Sciatic nerve (tissue), 2 donors: ENCODE results near the gene CCS. TPM values are rescaled to one million over a fixed set of nuclear protein-coding genes. Genes with fewer than 3 reads are reported as not detected.
"Not testable (repeated sequence)": the region's sequence is repeated elsewhere in the genome, so short reads cannot be mapped to it uniquely, and the experiment has no call there.

Experiments
- ATAC-seq: fragments of 200-7000 bp; cut with Tn5 transposase; one replicate; pipeline ENCODE4 v1.9.1; 2020; ENCODE audit warnings: mild to moderate bottlenecking, moderate library complexity
- DNase-seq: peaks from one replicate; pipeline ENCODE4 v3.0.0-alpha.2; 2020; ENCODE audit warnings: low spot score
- intact Hi-C: fragments of 100-400 bp; cut with DNase I; formaldehyde crosslinking; loops from one replicate; pipeline ENCODE4 v1.14.2; 2022
- total RNA-seq: library from RNA; stranded (reverse); fragmentation: NEBNext Ultra II Directional; extraction: Animal tissue kit (Norgen Biotek cat#: 25700); gene quantifications from one replicate; pipeline ENCODE4 v1.2.1, GENCODE V29; 2021
- donor health status: DM: no; HTN: no; CAD: no.
- donor health status: DM: no; HTN: no; CAD: no.

Gene CCS
- total RNA-seq, 1 donor from 2014 or later: 48.8 TPM

DNA sequence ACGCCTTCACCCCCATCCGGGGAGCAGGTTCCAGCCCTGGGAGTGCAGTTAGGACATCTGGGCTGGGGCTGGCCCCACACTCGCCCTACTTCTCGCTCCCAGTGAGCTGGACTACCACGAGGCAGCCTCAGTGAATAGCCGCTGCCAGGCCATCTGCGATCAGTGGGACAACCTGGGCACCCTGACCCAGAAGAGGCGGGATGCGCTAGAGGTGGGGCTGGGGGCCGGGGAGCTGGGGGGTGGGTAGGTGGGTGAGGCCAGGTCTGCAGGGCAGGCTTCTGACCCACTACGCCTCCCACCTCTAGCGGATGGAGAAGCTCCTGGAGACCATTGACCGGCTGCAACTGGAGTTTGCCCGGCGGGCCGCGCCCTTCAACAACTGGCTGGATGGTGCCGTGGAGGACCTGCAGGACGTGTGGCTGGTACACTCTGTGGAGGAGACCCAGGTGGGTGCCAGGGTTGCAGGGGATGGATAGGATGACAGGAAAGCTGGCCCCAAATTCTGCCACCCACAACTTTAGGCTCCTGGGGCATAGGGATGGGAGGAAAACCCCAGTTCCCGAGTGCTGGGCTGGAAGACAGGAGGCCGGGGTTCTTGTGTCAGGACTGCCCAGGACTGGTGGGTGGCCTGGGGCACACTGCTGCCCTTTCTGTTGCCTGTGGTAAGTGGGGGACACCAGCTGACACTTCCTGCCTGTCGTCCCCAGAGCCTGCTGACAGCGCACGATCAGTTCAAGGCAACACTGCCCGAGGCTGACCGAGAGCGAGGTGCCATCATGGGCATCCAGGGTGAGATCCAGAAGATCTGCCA, 32.9 kb upstream of the CCS start:
- intact Hi-C loops: no loop called here
- DNase-seq (no peak), ATAC-seq (peak; percentile 33)

DNA sequence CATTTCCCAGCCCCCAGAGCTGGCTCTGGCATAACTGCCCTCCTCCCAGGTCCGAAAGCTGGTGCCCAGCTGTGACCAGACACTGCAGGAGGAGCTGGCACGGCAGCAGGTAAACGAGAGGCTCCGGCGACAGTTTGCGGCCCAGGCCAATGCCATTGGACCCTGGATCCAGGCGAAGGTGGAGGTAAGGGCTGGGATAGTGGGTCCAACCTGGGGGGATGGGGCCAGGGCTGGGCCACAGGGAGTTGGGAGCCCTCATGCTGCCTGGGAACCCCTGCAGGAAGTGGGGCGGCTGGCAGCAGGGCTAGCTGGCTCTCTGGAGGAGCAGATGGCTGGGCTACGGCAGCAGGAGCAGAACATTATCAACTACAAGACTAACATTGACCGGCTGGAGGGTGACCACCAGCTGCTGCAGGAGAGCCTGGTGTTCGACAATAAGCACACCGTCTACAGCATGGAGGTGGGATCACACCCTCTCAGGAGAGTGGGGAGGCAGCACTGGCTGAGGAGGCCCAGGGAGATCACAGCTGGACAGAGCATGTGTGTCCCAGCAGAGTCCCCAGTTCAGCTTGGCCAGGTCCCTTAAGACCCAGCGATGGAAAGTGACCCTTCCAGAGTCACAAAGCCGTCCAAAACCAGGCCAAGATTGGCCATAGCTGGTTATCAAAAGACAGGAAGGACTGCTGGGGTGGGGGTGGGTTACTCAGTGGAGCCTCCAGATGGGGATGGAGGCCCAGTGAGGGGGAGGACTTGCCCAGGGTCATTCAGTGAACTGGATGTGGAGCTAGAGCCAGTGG, 31.6 kb upstream of the CCS start:
- intact Hi-C loops: no loop called here
- ATAC-seq (no peak), DNase-seq (no peak)

DNA sequence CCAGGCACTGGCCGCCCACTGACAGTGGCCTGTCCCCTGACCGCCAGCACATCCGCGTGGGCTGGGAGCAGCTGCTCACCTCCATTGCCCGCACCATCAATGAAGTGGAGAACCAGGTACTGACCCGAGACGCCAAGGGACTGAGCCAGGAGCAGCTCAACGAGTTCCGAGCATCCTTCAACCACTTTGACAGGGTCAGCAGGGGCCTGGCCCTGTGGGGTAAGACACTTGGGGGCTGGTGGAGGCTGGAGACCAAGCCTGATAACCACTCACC, 31.1 kb upstream of the CCS start:
- DNase-seq: no peak
- no peak for ATAC-seq
- intact Hi-C loops: no loop called here

DNA sequence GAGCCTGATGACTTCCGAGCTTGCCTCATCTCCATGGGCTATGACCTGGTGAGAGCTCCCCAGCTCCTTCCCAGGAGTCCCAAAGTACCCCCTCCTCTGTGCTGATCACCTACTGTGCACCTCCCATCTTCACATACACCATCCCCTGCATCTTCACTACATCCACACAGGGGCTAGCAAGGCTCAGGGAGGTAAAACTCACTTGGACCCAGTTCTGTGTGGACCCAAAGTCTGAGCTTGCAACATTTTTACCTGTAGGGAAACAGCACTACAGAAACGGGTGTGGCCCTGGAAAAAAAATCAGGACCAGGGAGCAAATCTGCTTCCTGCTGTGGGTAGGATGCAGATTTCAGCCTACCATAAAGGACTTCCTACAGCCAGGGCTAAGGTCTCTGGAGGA, 30.7 kb upstream of the CCS start:
- intact Hi-C loops: no loop called here
- DNase-seq: no peak
- no peak for ATAC-seq

DNA sequence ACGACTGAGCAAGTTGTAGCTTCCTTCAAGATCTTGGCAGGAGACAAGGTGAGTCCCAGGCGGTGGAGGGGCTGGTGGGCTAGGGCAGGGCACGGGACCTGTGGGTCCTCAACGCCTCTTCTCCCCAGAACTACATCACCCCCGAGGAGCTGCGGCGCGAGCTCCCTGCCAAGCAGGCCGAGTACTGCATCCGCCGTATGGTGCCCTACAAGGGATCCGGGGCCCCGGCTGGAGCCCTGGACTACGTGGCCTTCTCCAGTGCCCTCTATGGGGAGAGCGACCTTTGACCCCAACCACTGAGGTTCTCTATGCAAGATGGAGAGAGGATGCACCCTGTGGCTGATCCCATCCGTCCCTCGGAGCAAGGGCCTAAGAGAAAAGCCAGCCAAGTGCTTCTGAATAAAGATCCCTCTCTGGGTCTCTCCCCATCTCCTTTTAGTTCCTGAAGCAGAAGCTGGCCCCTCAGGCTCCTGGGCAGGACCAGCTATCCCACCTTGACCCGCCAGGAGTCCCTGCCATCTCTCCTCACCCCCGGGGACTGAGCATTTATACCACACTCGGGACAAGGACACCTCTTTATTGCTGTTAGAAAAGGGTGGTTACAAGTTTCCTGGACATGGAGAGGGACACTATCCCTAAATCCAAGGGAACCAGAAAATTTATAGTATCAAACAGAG, 29.9 kb upstream of the CCS start:
- intact Hi-C loops: no loop called here
- no peak for DNase-seq
- no peak for ATAC-seq

DNA sequence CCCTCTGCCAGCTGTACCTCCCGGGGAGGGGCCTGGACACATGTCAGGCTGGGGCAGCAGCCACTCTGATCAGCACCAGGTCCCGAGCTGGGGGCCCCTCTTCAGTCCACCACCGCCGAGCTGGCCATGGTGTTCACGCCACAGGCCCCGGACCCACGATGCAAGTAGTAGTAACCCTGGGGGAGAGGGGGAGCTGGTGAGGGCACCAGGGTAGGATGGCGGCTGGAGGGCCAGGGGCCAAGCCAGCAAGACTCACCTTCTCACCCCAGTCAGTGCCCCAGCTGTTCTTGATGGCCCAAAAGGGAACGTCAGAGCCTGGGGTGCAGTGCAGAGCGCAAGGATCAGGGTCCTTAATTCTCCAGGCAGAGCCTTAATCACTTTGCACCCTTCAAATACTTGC, 29.2 kb upstream of the CCS start:
- no peak for ATAC-seq
- intact Hi-C loops: no loop called here
- no peak for DNase-seq

DNA sequence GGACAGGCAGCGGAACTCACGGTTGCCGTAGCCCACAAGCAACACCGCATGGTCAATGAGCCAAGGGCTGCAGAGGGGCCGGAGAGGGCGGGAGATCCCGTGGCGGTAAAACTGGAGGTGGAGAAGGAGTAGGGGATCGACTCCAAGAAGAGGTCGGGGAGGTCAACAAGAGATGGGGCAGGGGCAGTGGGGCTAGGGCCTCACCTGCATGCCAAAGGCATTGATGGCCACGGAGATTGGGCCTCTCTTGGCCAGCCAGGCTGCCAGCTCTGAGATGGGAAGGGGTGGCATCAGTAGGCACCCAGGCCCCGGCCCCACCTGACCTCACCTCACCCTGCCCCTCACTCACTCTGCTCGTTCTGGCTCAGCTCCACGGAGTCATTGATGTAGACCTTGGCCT, 28.4 kb upstream of the CCS start:
- DNase-seq (no peak), ATAC-seq (no peak)
- intact Hi-C loops: no loop called here

DNA sequence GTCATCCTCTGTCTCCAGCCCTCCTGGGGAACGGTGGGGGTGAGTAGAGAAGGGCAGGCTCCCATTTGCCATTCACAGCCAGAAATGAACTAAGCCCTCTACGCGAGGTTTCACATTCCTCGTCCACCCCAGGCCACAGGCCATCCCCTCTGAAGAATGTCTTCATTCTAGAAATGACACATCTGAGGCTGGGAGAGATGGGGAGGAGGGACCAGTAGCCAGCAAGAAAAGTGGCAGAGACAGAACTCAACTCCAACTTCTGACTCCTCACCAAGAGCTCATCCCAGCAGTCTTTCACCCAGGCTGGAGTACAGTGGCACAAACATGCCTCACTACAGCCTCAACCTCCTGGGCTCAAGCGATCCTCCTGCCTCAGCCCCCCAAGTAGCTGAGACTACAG, 28.0 kb upstream of the CCS start:
- no peak for ATAC-seq
- intact Hi-C loops: no loop called here
- no peak for DNase-seq

DNA sequence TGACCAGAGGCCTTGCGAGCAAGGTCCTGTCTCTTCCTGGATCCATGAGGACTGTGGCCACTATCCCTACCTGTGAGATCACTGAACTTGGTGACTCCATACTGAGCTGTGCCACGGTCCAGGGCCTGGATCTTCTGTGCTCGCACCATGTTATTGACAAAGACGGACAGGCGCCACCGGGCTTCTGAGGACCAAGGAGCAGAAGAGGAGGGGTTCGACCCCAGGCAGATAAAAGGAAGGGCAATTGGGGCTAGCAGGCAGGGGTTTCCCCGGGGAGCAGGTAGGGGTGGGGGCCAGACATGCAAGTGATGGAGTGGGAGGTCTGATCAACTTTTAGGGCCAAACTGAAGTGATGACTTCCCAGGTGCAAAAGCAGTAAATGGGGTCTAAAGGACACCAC, 26.8 kb upstream of the CCS start:
- ATAC-seq (no peak), DNase-seq (no peak)
- intact Hi-C loops: no loop called here

DNA sequence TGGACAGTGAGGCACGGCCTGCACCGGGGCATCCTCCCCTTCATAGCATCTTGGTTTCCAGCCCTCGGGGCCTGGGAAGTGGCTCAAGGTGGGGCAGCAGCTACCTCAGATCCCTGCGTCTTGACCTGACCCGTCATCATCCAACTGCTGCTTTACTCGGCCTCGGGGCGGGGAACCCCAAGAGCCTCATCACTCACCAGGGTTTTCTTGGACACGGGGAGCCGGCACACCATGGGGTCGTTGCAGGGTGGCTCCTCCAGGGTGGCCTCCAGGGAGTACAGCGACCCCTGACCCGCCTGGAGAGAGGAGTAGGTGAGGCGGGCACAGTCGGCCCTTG, 25.2 kb upstream of the CCS start:
- DNase-seq (no peak), ATAC-seq (peak; percentile 3)
- intact Hi-C loops: no loop called here

DNA sequence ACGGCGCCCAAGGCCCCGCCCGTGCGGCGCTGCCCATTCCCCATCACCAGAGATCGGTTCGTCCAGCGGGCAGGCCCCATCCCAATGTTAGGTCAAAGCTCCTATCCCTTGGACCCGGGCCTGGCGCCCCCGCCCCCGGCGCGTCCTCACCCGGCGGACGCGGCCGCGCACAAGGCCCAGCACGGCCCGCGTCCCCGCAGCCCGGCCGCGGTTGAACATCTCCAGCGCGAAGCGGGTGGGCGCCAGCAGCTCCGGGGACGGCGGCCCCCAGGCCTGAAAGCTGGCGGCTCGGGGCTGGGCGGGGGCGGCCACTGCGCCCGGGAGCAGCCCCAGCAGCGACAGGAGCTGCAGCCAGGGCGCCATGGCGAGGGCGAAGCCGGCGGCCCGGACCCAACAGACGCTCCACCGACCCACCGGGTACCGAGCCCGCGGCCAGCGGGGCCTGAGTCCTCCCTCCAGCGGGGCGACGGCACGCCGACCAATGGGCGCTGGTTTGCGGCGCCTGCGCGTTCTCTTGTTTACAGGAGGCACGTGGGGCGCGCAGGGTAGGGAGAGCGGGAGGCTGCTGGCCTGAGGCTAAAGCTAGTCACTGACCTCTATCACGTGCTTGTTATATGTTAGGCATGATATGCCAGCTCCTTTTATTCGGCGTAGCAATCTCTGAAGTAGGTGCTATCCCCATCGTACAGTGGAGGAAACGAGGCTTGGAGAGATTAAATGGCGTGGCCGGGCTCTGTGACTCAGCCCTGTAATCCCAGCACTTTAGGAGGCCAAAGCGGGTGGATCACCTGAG, 24.7 kb upstream of the CCS start, which contains the start of gene CTSF:
Gene CTSF, minus strand, starts transcription at position 483 of the 793 bp plus-strand sequence. Its CDS starts 120 bp downstream, at position 363.
- intact Hi-C loops: no loop called here
- ATAC-seq: peak; percentile 98
- DNase-seq: peak; percentile 94

DNA sequence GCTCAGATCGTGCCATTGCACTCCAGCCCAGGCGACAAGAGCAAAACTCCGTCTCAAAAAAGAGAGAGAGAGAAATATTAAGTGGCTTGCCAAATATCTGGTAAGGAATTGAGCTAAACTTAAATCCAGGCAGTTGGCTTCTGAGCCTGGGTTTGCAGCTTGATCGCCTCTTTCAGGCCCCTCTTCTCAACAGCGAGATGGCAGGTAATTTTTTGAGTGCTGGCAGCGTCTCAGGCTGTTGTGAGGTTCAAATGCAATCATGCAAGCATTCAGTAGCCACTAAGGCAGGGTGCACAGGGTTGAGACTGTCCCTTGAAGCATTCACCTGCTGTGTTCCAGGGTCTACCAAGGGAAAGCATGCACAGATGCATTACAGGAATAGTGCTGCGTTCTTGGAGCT, 23.9 kb upstream of the CCS start:
- ATAC-seq (no peak), DNase-seq (no peak)
- intact Hi-C loops: no loop called here

DNA sequence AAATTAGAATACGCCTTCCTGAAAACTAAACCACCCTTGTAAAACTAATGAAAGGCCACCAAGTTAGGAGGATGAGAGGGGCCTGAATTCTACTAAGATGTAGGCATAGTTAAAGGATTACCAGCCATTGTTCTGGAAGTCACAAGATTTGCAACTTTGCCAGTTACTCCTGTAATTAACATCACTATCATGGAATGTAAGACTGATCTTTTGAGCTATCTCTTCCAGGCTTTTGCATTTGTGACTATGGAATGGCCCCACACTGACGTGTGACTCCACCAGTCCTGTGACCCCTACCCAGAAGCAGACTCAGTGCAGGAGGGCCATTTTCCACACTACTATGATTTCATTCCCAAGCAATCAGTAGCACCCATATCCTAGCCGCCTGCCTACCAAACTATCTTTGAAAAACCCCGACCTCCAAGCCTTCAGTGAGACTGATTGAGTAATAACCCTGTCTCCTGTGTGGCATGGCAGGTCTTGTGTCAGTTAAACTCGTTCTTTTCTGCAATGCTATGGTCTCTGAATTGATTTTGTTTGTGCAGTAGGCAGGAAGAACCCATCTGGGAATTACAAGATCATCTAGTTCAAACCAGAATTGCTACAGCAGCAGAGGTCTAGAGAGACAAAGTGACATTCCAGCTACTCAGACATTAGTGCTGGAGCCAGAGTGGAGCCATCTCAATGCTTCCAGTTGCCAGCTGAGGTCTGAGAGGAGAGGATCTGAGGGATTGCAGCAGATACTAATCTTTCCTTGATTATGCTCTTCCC, 22.7 kb upstream of the CCS start:
- DNase-seq (no peak), ATAC-seq (no peak)
- intact Hi-C loops: no loop called here

DNA sequence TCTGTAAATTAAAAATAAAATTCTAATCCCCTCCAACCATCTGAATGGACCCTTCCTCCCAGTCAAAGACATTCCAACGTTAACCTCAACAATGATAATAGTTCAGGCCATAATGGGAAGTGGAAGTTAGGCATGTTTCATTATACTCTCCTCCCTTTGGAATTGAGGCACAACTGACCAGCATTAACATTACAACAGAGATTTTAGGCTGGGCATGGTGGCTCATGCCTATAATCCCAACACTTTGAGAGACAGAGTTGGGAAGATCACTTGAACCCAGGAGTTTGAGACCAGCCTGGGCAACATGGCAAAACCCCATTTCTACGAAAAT, 22.2 kb upstream of the CCS start:
- ATAC-seq: no peak
- intact Hi-C loops: no loop called here
- no peak for DNase-seq

DNA sequence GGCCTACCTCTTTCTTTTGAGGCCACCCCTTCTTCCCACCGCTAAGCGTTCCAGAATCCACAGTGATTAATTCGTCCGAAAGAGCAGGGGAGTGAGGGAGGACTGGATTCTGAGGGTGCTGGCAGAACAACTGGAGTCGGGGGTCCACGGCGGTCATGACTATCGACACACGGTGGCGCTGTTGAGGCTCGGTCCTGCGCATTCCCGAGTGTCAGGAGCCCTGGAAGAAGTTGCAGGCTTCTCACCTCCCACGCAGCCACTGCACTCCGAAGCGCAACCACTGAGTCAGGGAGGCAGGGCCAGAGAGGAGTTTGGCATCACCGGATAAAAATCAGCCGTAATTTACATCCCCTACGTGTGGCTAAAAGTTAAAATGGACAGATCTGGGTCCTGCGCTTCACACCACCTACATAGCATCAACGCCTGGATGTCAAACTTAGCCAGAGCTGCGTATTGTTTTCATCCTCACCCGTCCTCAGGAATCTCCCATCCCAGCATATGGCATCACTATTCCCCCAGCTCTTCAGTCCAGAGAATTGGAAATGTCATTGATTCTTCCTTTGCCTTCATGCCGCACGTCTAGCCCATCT, 13.9 kb upstream of the CCS start:
- peak; percentile 90 for DNase-seq
- peak; percentile 94 for ATAC-seq
- intact Hi-C loops: no loop called here

DNA sequence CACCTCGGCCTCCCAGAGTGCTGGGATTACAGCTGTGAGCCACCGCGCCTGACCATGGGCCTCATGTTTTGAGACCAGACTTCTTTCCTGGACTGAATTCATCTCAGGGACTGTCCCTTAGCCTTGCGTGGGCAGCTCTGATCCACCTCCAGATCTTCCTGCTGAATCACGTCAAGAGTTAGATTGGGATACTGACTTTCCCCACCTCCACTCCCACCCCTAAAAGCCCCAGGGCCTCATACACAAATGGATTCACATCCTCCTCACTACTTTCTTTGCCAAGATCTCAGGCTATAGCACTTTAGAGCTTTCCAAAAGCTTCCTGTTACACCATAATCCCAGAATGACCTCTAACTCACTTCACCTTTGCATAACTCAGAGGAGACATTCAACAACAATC, 12.2 kb upstream of the CCS start:
- intact Hi-C loops: no loop called here
- DNase-seq (no peak), ATAC-seq (peak; percentile 40)

DNA sequence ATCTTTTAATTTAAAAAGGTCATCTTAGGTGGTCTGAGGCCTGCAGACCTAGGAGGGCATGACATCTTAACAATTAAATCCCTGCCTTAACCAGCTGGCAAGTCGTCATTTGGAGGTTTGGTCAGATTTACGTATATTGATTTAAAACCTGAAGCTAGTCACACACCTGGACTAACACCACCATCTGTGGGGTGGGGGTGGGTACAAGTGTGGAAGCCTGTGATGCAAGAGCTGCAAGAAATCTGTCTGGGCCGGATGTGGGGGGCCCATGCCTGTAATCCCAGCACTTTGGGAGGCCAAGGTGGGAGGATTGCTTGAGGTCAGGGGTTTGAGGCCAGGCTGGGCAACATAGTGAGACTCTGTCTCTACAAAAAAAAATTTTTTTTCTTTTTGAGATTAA, 11.7 kb upstream of the CCS start:
- intact Hi-C loops: no loop called here
- ATAC-seq (no peak), DNase-seq (no peak)

DNA sequence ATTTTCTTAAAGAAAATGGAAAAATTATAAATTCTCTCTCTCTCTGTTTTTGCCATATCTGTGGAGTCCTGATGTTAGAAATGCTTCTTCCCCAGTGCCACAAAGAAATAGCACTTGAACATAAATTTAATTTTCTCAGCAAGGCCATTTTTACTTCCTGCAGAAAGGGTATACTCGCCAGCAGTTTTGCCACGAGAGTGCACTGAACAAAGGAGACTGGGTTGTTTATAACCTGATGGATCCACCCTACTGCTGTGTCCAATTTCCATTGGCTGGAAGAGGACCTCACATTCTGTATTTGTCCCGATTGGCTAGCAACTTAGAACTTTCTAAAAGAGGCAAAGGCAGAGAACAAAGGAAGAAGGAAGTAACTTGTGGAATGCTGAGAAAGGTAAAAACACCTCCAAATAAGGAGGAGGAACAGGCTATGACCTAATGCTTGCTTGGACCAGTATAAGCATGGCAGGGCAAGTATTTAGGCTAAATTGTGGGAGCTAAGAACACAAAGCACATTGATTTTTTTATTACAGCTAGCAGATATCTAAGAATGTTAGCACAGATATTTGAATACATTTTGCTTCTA, 10.3 kb upstream of the CCS start:
- ATAC-seq, DNase-seq, intact Hi-C loops: not testable (repeated sequence)
